ENCODE results near the gene KLF4. TPM values are rescaled to one million over a fixed set of nuclear protein-coding genes. Genes with fewer than 3 reads are reported as not detected.

The KLF4 gene
- 10 to 100 TPM; 61.0 to 80.7 TPM for total RNA-seq
- polyA plus RNA-seq: 10 to 100 TPM; 23.3 to 75.0 TPM
- long read RNA-seq, donor 1, transcript KLF4-205 (3 exons, 2,393 nt): major isoform, 5 of 7 reads
- long read RNA-seq, donor 1, partial matches to known transcripts: 0 of 7 reads
- long read RNA-seq, donor 1, other reads (novel, unspliced or antisense): 0 of 7 reads
- long read RNA-seq, donor 2, partial matches to known transcripts: 0 of 1 reads
- long read RNA-seq, donor 2, other reads (novel, unspliced or antisense): 0 of 1 reads
- long read RNA-seq, donor 3, partial matches to known transcripts: 9 of 10 reads
- long read RNA-seq, donor 3, other reads (novel, unspliced or antisense): 0 of 10 reads
- long read RNA-seq, donor 4, partial matches to known transcripts: 0 of 4 reads
- long read RNA-seq, donor 4, other reads (novel, unspliced or antisense): 0 of 4 reads
- long read RNA-seq, donor 5, partial matches to known transcripts: 0 of 1 reads
- long read RNA-seq, donor 5, other reads (novel, unspliced or antisense): 0 of 1 reads

DNA sequence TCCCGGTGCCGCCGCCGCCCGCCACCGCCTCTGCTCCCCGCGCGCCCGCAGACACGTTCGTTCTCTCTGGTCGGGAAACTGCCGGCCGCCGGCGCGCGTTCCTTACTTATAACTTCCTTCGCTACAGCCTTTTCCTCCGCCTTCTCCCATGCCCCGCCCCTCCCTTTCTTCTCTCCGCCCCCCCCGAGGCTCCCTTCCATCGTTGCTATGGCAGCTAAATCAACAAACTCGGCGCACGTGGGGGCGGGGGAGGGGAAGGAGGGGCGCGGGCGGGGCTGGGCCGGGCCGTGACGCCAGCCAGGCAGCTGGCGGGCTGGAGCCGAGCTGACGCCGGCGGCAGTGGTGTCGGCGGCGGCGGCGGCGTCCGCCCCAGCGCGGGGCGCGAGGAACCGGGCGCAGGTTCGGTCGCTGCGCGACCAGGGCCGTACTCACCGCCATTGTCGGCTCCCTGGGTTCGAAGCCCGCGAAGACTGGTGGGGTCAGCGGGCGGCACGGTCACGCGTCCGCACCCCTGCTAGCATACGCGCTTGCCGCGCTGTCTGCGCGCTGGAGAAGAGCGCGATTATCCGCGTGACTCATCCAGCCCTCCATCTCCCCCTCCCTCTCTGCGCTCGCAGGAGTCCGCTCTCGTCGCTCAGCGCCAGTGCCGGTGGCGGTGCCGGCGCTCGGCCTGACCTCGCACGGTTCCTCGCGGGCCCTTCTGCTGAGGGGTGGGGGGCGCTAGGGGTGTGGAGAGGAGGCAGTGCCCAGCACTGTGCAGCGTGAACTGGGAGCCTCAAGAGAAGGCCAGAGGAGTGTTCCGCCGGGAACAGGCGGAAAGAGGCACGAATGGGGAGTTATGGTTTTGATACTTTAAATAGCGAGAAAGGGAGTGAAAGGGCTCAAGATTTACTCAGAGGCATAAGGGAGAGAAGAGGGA is at the start of gene KLF4:
Gene KLF4, minus strand, starts transcription at position 83 of the 919 bp plus-strand sequence. CDS start 597 bp downstream, outside the sequence.
- peak within 1 kb of the TSS; percentile 94 to 98 for H3K27ac ChIP-seq (ENCODE audit: low read depth in 1 of 2, low read length in 1 of 2)
- peaks cover 0 to 47% (median 4%) of the 10 kb centered on the region in 5 donors for H3K4me1 ChIP-seq (ENCODE audit: control insufficient read depth in 5 of 5, insufficient read depth in 5 of 5, low read length in 5 of 5)
- no peak for TF ChIP-seq CTCF (IDR thresholded peaks at IDR 0.05; ENCODE audit: control extremely low read depth, extremely low read depth)
- ATAC-seq (ENCODE audit: insufficient read depth, low FRiP score) (peak; percentile 81), DNase-seq (peak; percentile 97 to 98 (median 98))
- H3K9ac ChIP-seq (ENCODE audit: insufficient read depth in 1 of 2, low read length in 2 of 2): peak within 1 kb of the TSS; percentile 56 to 86
- peak within 1 kb of the TSS; percentile 90 for H3K4me3 ChIP-seq
- 0 to 1% methylated on average over 81 to 101 of the region's 101 CpGs for WGBS, 2 donors
- peaks cover 0 to 2% (median 0%) of the 10 kb centered on the region in 3 donors for H3K27me3 ChIP-seq (ENCODE audit: control insufficient read depth in 3 of 3, insufficient read depth in 3 of 3, low read length in 2 of 3)
- peaks cover 0 to 16% (median 4%) of the 10 kb centered on the region in 4 donors for H3K36me3 ChIP-seq (ENCODE audit: control insufficient read depth in 4 of 4, insufficient read depth in 4 of 4, low read length in 4 of 4)
- H3K9me3 ChIP-seq (ENCODE audit: control insufficient read depth in 4 of 4, insufficient read depth in 3 of 4, low read length in 3 of 4): peaks cover 0 to 4% (median 0%) of the 10 kb centered on the region in 4 donors

GRCh38 chr9:107536462-107536861 is 46.9 kb upstream of the KLF4 start:
- no peaks in the 10 kb centered on the region for H3K36me3 ChIP-seq (ENCODE audit: control insufficient read depth in 4 of 4, insufficient read depth in 4 of 4, low read length in 4 of 4)
- H3K9me3 ChIP-seq (ENCODE audit: control insufficient read depth in 4 of 4, insufficient read depth in 3 of 4, low read length in 3 of 4): no peaks in the 10 kb centered on the region
- no peak for ATAC-seq (ENCODE audit: insufficient read depth, low FRiP score)
- no peak overlapping the region for H3K9ac ChIP-seq (ENCODE audit: insufficient read depth in 1 of 2, low read length in 2 of 2)
- no peak overlapping the region for H3K27ac ChIP-seq (ENCODE audit: low read depth in 1 of 2, low read length in 1 of 2)
- no peak for TF ChIP-seq CTCF (IDR thresholded peaks at IDR 0.05; ENCODE audit: control extremely low read depth, extremely low read depth)
- H3K4me1 ChIP-seq (ENCODE audit: control insufficient read depth in 5 of 5, insufficient read depth in 5 of 5, low read length in 5 of 5): no peaks in the 10 kb centered on the region
- DNase-seq: no peak
- H3K27me3 ChIP-seq (ENCODE audit: control insufficient read depth in 3 of 3, insufficient read depth in 3 of 3, low read length in 2 of 3): no peaks in the 10 kb centered on the region
- 77 to 94% methylated on average over 3 of the region's 3 CpGs for WGBS, 2 donors
- no peak overlapping the region for H3K4me3 ChIP-seq

GRCh38 chr9:107534510-107535078 is 45.0 kb upstream of the KLF4 start:
- ATAC-seq (ENCODE audit: insufficient read depth, low FRiP score) (no peak), DNase-seq (no peak)
- Histone ChIP-seq H3K9me3 (ENCODE audit: control insufficient read depth in 4 of 4, insufficient read depth in 3 of 4, low read length in 3 of 4) (no peaks in the 10 kb centered on the region), H3K4me1 (ENCODE audit: control insufficient read depth in 5 of 5, insufficient read depth in 5 of 5, low read length in 5 of 5) (no peaks in the 10 kb centered on the region), H3K27ac (ENCODE audit: low read depth in 1 of 2, low read length in 1 of 2) (no peak overlapping the region), H3K27me3 (ENCODE audit: control insufficient read depth in 3 of 3, insufficient read depth in 3 of 3, low read length in 2 of 3) (no peaks in the 10 kb centered on the region), H3K36me3 (ENCODE audit: control insufficient read depth in 4 of 4, insufficient read depth in 4 of 4, low read length in 4 of 4) (no peaks in the 10 kb centered on the region), H3K4me3 (no peak overlapping the region), H3K9ac (ENCODE audit: insufficient read depth in 1 of 2, low read length in 2 of 2) (no peak overlapping the region)
- WGBS, 2 donors: 96 to 98% methylated on average over 14 of the region's 14 CpGs
- TF ChIP-seq CTCF (IDR thresholded peaks at IDR 0.05; ENCODE audit: control extremely low read depth, extremely low read depth): no peak
